Loucy (cell line): ENCODE results near the gene TBCEL.

ENCODE experiments used
- CTCF ChIP-seq: fragments of 200-600 bp; sonication (generic); conservative IDR thresholded peaks from 2 replicates; pipeline ENCODE4 v1.5.1; 2014; ENCODE audit warnings: mild to moderate bottlenecking, antibody characterized with exemption, low read length
- EZH2phosphoT487 ChIP-seq: fragments of 200-600 bp; IDR thresholded peaks from 2 replicates; pipeline ENCODE4 v1.6.1; 2018; ENCODE audit warnings: antibody characterized with exemption, mild to moderate bottlenecking, moderate library complexity, borderline replicate concordance

GRCh38 chr11:121140369-121140768, 116.5 kb downstream of the TBCEL start:
- TF ChIP-seq CTCF, result no peak
- TF ChIP-seq EZH2phosphoT487, result no peak
